ENCODE data around the gene POLR2L.

The POLR2L gene

GRCh38 chr11:795634-796564, 46.4 kb downstream of the POLR2L start:
- peak; percentile 96; the same call in 1 of the 2 replicates for TF ChIP-seq SIN3A (IDR thresholded peaks at IDR 0.05; ENCODE audit: borderline replicate concordance, insufficient read depth, low read length)
- no peak for TF ChIP-seq FOXP2 (optimal IDR thresholded peaks at IDR 0.05; ENCODE audit: borderline replicate concordance, extremely low read depth, extremely low read length, insufficient read depth)
- TF ChIP-seq REST (IDR thresholded peaks at IDR 0.05; ENCODE audit: insufficient read depth in 1 of 2, low read depth in 2 of 2, low read length in 2 of 2), result no peak
- TF ChIP-seq POLR2AphosphoS5 (IDR thresholded peaks at IDR 0.05; ENCODE audit: low read depth, low read length), result peak; percentile 71; the same call in 1 of the 2 replicates
- 0 out of 2 replicates have a peak, but pooled peaks have one; percentile 47 for TF ChIP-seq TAF1 (IDR thresholded peaks at IDR 0.05; ENCODE audit: borderline replicate concordance, insufficient read depth, low read length)

GRCh38 chr11:794766-795633, 47.3 kb downstream of the POLR2L start:
- TF ChIP-seq REST (IDR thresholded peaks at IDR 0.05; ENCODE audit: insufficient read depth in 1 of 2, low read depth in 2 of 2, low read length in 2 of 2) (no peak), TAF1 (IDR thresholded peaks at IDR 0.05; ENCODE audit: borderline replicate concordance, insufficient read depth, low read length) (no peak), SIN3A (IDR thresholded peaks at IDR 0.05; ENCODE audit: borderline replicate concordance, insufficient read depth, low read length) (no peak), FOXP2 (optimal IDR thresholded peaks at IDR 0.05; ENCODE audit: borderline replicate concordance, extremely low read depth, extremely low read length, insufficient read depth) (no peak), POLR2AphosphoS5 (IDR thresholded peaks at IDR 0.05; ENCODE audit: low read depth, low read length) (no peak)

- no peak for TF ChIP-seq REST (IDR thresholded peaks at IDR 0.05; ENCODE audit: insufficient read depth in 1 of 2, low read depth in 2 of 2, low read length in 2 of 2)
- no peak for TF ChIP-seq FOXP2 (optimal IDR thresholded peaks at IDR 0.05; ENCODE audit: borderline replicate concordance, extremely low read depth, extremely low read length, insufficient read depth)
- TF ChIP-seq POLR2AphosphoS5 (IDR thresholded peaks at IDR 0.05; ENCODE audit: low read depth, low read length), result no peak
- no peak for TF ChIP-seq SIN3A (IDR thresholded peaks at IDR 0.05; ENCODE audit: borderline replicate concordance, insufficient read depth, low read length)
- no peak for TF ChIP-seq TAF1 (IDR thresholded peaks at IDR 0.05; ENCODE audit: borderline replicate concordance, insufficient read depth, low read length)
These were observed 48.1 kb downstream of the POLR2L start for GRCh38 chr11:794013-794765.

- TF ChIP-seq POLR2AphosphoS5 (IDR thresholded peaks at IDR 0.05; ENCODE audit: low read depth, low read length), result no peak
- TF ChIP-seq REST (IDR thresholded peaks at IDR 0.05; ENCODE audit: insufficient read depth in 1 of 2, low read depth in 2 of 2, low read length in 2 of 2), result no peak
- no peak for TF ChIP-seq TAF1 (IDR thresholded peaks at IDR 0.05; ENCODE audit: borderline replicate concordance, insufficient read depth, low read length)
- TF ChIP-seq SIN3A (IDR thresholded peaks at IDR 0.05; ENCODE audit: borderline replicate concordance, insufficient read depth, low read length), result no peak
- TF ChIP-seq FOXP2 (optimal IDR thresholded peaks at IDR 0.05; ENCODE audit: borderline replicate concordance, extremely low read depth, extremely low read length, insufficient read depth), result no peak
These were observed 48.8 kb downstream of the POLR2L start for GRCh38 chr11:793556-793955.
